GM21526 (cell line): ENCODE results near the gene SCAF8.
"Not testable (repeated sequence)": the region's sequence is repeated elsewhere in the genome, so short reads cannot be mapped to it uniquely, and the experiment has no call there.

ENCODE experiments used
- ATAC-seq: cut with Tn5 transposase; IDR thresholded peaks from one replicate; pipeline ENCODE4 v1.9.1; 2021; ENCODE audit warnings: moderate library complexity; ENCODE audit not compliant: unreplicated experiment, low FRiP score

Gene SCAF8

GRCh38 chr6:154733183-154733625 lies at the start of gene SCAF8:
SCAF8 (plus strand) TSS chr6:154733416; CDS start chr6:154733901, 485 bp downstream.
- ATAC-seq, result peak; percentile 86

- peak; percentile 84 for ATAC-seq
Observed at GRCh38 chr6:154683756-154684523, 49.3 kb upstream of the SCAF8 start.

GRCh38 chr6:154686162-154686561 lies 47.1 kb upstream of the SCAF8 start:
- ATAC-seq, result no peak

- no peak for ATAC-seq
Observed at GRCh38 chr6:154689493-154690255, 43.5 kb upstream of the SCAF8 start.

- no peak for ATAC-seq
Observed at GRCh38 chr6:154690857-154691256, 42.4 kb upstream of the SCAF8 start.

- ATAC-seq, result no peak
Observed at GRCh38 chr6:154696661-154697060, 36.6 kb upstream of the SCAF8 start.

GRCh38 chr6:154703124-154703523 lies 30.1 kb upstream of the SCAF8 start:
- ATAC-seq, result no peak

GRCh38 chr6:154705471-154706113 lies 27.6 kb upstream of the SCAF8 start:
- no peak for ATAC-seq

GRCh38 chr6:154706389-154706788 lies 26.8 kb upstream of the SCAF8 start:
- no peak for ATAC-seq

- ATAC-seq, result no peak
Observed at GRCh38 chr6:154709621-154710020, 23.6 kb upstream of the SCAF8 start.

GRCh38 chr6:154710689-154711088 lies 22.5 kb upstream of the SCAF8 start:
- ATAC-seq, result no peak

GRCh38 chr6:154715446-154715845 lies 17.8 kb upstream of the SCAF8 start:
- ATAC-seq, result no peak

- not testable (repeated sequence) for ATAC-seq
Observed at GRCh38 chr6:154716350-154716749, 16.9 kb upstream of the SCAF8 start.

GRCh38 chr6:154719433-154719832 lies 13.8 kb upstream of the SCAF8 start:
- no peak for ATAC-seq

- no peak for ATAC-seq
Observed at GRCh38 chr6:154719854-154720253, 13.4 kb upstream of the SCAF8 start.

- no peak for ATAC-seq
Observed at GRCh38 chr6:154721460-154721859, 11.8 kb upstream of the SCAF8 start.

GRCh38 chr6:154726887-154727286 lies 6.3 kb upstream of the SCAF8 start:
- no peak for ATAC-seq

- no peak for ATAC-seq
Observed at GRCh38 chr6:154731296-154732218, 1.7 kb upstream of the SCAF8 start.

- no peak for ATAC-seq
Observed at GRCh38 chr6:154732538-154733182, 556 bp upstream of the SCAF8 start.
